DOHH2 (cell line): ENCODE measurements around the gene MAP7D3.

Experiments
- H3F3A ChIP-seq: fragments of 200-600 bp; sonication (generic), shearing (Covaris generic); 2 replicates; pipeline ENCODE4 v1.6.0; 2016; ENCODE audit warnings: antibody characterized with exemption, mild to moderate bottlenecking; ENCODE audit not compliant: control insufficient read depth, insufficient read depth
- H3K27ac ChIP-seq: fragments of 200-600 bp; sonication (generic); 2 replicates; pipeline ENCODE4 v1.5.1; 2014; ENCODE audit warnings: low read depth, mild to moderate bottlenecking, low read length, moderate library complexity
- H3K27me3 ChIP-seq: fragments of 200-600 bp; sonication (generic); 2 replicates; pipeline ENCODE4 v1.6.1; 2014; ENCODE audit warnings: mild to moderate bottlenecking, low read length, mixed read lengths; ENCODE audit not compliant: control insufficient read depth
- H3K36me3 ChIP-seq: fragments of 200-600 bp; sonication (generic); 2 replicates; pipeline ENCODE4 v1.6.1; 2014; ENCODE audit warnings: mild to moderate bottlenecking, low read length, moderate library complexity, mixed read lengths; ENCODE audit not compliant: control insufficient read depth
- H3K4me1 ChIP-seq: fragments of 200-600 bp; sonication (generic); 2 replicates; pipeline ENCODE4 v1.6.1; 2014; ENCODE audit warnings: mild to moderate bottlenecking, low read length, mixed read lengths; ENCODE audit not compliant: control insufficient read depth
- H3K4me2 ChIP-seq: fragments of 200-600 bp; sonication (generic); 2 replicates; pipeline ENCODE4 v1.6.0; 2014; ENCODE audit warnings: mild to moderate bottlenecking, low read length, moderate library complexity
- H3K4me3 ChIP-seq: fragments of 200-600 bp; sonication (generic); 2 replicates; pipeline ENCODE4 v1.5.1; 2014; ENCODE audit warnings: mild to moderate bottlenecking, low read length, mixed read lengths
- H3K79me2 ChIP-seq: fragments of 200-600 bp; sonication (generic); 2 replicates; pipeline ENCODE4 v1.6.1; 2014; ENCODE audit warnings: mild to moderate bottlenecking, low read length, mixed read lengths; ENCODE audit not compliant: control insufficient read depth
- H3K9me2 ChIP-seq: fragments of 200-600 bp; sonication (generic); replicated peaks from 2 replicates; pipeline ENCODE4 v1.6.1; 2014; ENCODE audit warnings: mild to moderate bottlenecking, low read length, mixed read lengths; ENCODE audit not compliant: control insufficient read depth
- H3K9me3 ChIP-seq: fragments of 200-600 bp; sonication (generic); 2 replicates; pipeline ENCODE4 v1.6.1; 2014; ENCODE audit warnings: antibody characterized with exemption, low read length, mixed read lengths; ENCODE audit not compliant: control insufficient read depth, insufficient read depth
- H4K20me1 ChIP-seq: fragments of 200-600 bp; sonication (generic); 2 replicates; pipeline ENCODE4 v1.6.0; 2014; ENCODE audit warnings: low read depth, mild to moderate bottlenecking, antibody characterized with exemption, low read length, moderate library complexity; ENCODE audit not compliant: control insufficient read depth, insufficient read depth
- EZH2phosphoT487 ChIP-seq: fragments of 200-600 bp; sonication (generic); IDR thresholded peaks from 2 replicates; pipeline ENCODE4 v1.6.1; 2017; ENCODE audit warnings: borderline replicate concordance, mild to moderate bottlenecking, antibody characterized with exemption, low read length, moderate library complexity, mixed read lengths
- TF ChIP-seq, protein P1 (sequence below): fragments of 200-600 bp; sonication (generic); IDR thresholded peaks from one replicate; pipeline ENCODE4 v1.5.1; 2014; ENCODE audit warnings: antibody characterized with exemption, mild to moderate bottlenecking, low read depth, low read length; ENCODE audit not compliant: poor library complexity, severe bottlenecking

Gene MAP7D3

DNA sequence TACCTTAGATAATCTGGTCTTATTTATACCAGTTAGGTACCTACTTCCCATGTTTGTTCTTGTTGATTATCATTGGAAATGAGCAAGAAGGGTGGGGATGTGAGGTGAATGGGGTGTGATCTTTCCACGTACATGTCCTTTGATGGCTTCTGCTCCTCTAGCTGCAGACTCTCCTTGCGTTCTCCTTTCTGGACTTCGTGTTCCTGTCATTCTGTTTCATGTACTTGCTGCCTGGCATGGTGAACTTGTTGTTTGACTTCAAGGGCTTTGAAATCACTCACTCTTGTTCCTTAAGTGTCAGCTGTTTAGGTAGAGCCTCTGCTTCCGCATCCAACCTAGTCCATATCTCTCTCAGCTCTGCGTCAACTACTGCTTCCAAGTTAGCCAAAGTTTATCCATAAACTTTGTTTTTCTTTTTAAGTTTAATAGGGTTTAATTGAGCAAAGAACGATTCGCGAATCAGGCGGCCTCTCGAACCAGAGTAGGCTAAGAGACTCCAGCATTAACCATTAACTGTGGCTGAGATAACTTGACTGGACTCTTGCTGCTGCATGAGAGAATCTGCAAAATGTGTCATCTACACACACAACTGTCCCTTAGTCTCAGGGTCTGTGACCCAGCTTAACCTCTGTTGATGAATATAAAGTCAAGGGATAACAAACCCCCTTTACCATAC, 61.0 kb downstream of the MAP7D3 start:
- no peak for TF ChIP-seq EZH2phosphoT487
- TF ChIP-seq, protein P1, sequence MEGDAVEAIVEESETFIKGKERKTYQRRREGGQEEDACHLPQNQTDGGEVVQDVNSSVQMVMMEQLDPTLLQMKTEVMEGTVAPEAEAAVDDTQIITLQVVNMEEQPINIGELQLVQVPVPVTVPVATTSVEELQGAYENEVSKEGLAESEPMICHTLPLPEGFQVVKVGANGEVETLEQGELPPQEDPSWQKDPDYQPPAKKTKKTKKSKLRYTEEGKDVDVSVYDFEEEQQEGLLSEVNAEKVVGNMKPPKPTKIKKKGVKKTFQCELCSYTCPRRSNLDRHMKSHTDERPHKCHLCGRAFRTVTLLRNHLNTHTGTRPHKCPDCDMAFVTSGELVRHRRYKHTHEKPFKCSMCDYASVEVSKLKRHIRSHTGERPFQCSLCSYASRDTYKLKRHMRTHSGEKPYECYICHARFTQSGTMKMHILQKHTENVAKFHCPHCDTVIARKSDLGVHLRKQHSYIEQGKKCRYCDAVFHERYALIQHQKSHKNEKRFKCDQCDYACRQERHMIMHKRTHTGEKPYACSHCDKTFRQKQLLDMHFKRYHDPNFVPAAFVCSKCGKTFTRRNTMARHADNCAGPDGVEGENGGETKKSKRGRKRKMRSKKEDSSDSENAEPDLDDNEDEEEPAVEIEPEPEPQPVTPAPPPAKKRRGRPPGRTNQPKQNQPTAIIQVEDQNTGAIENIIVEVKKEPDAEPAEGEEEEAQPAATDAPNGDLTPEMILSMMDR, result no peak
- no peak overlapping the region for H3K4me2 ChIP-seq
- no peak overlapping the region for H3K4me3 ChIP-seq
- no peaks in the 10 kb centered on the region for H3K36me3 ChIP-seq
- H3K4me1 ChIP-seq, result no peaks in the 10 kb centered on the region
- H3K9me2 ChIP-seq, result no peaks in the 10 kb centered on the region
- H4K20me1 ChIP-seq, result no peaks in the 10 kb centered on the region
- H3K79me2 ChIP-seq, result no peaks in the 10 kb centered on the region
- no peaks in the 10 kb centered on the region for H3K27me3 ChIP-seq
- no peaks in the 10 kb centered on the region for H3K9me3 ChIP-seq
- no peak overlapping the region for H3K27ac ChIP-seq
- H3F3A ChIP-seq, result no peaks in the 10 kb centered on the region

DNA sequence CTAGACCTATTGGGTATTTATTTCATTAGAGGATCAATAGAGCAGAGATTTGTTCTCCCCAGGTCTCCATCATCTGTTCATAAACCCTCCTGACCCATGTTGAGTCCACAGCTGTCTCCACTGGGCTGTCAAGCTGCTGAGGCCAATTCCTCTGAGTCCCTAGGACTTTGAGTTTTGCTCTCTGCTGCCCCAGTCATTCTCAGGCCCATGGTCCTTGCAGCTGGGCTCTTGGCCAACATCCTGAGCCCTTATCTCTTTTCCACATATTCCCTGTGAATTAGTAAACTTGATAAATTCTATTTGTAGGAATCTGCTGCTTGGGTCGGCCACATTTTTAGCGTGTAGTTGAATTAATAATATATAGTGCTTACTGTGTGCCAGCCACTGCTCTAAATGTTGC, 62.0 kb downstream of the MAP7D3 start:
- H3K79me2 ChIP-seq, result no peaks in the 10 kb centered on the region
- no peaks in the 10 kb centered on the region for H4K20me1 ChIP-seq
- no peak overlapping the region for H3K4me2 ChIP-seq
- TF ChIP-seq, protein P1, result no peak
- TF ChIP-seq EZH2phosphoT487, result no peak
- H3K4me3 ChIP-seq, result no peak overlapping the region
- H3K27ac ChIP-seq, result no peak overlapping the region
- H3K9me3 ChIP-seq, result no peaks in the 10 kb centered on the region
- no peaks in the 10 kb centered on the region for H3K27me3 ChIP-seq
- H3K36me3 ChIP-seq, result no peaks in the 10 kb centered on the region
- no peaks in the 10 kb centered on the region for H3K9me2 ChIP-seq
- H3F3A ChIP-seq, result no peaks in the 10 kb centered on the region
- no peaks in the 10 kb centered on the region for H3K4me1 ChIP-seq

DNA sequence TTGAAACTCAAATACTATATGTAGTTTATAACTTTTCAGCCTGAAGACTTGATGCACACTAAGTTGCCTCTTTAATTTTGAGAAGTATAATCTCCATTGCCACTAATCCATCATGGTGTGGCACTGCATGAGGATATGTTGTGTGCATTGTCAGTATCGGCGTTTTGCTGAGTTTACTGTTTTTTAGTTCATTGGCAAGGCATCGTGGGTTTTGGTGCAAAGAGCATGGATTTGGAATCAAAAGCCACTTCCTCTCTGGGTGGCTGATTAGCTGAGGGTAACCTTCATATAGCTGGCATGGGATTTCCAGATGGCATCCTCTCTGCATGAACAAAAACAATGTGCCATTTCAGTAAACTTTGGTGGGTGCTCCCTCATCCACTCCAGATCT, 65.2 kb downstream of the MAP7D3 start:
- Histone ChIP-seq H4K20me1 (no peaks in the 10 kb centered on the region), H3F3A (no peaks in the 10 kb centered on the region), H3K27ac (no peak overlapping the region), H3K79me2 (no peaks in the 10 kb centered on the region), H3K36me3 (no peaks in the 10 kb centered on the region), H3K27me3 (no peaks in the 10 kb centered on the region), H3K9me2 (no peaks in the 10 kb centered on the region), H3K9me3 (no peaks in the 10 kb centered on the region), H3K4me3 (no peak overlapping the region), H3K4me2 (no peak overlapping the region), H3K4me1 (no peaks in the 10 kb centered on the region)
- TF ChIP-seq, protein P1, result no peak
- no peak for TF ChIP-seq EZH2phosphoT487
